HL-60 (cell line): Measurements from ENCODE around the gene LRRIQ3.

Source experiments
- DNase-seq, 2 experiments: peaks; one replicate each; pipeline ENCODE4 v3.0.0-alpha.2; 2010 to 2020; ENCODE audit warnings: low read depth in 1 of 2, low spot score in 1 of 2
- H3K27ac ChIP-seq: fragments of 250-450 bp; sonication (Bioruptor Pico); replicated peaks from 2 replicates; pipeline ENCODE4 v1.5.1; 2020; ENCODE audit warnings: mild to moderate bottlenecking, moderate library complexity
- H3K27me3 ChIP-seq: fragments of 250-450 bp; sonication (Bioruptor Pico); 2 replicates; pipeline ENCODE4 v1.5.1; 2021; ENCODE audit warnings: mild to moderate bottlenecking, moderate library complexity; ENCODE audit not compliant: insufficient read depth, poor library complexity, severe bottlenecking
- H3K4me3 ChIP-seq: replicated peaks from 2 replicates; pipeline ENCODE4 v1.5.1; 2011; ENCODE audit warnings: mild to moderate bottlenecking, control low read depth, low read length; ENCODE audit not compliant: insufficient read depth
- CTCF ChIP-seq: IDR thresholded peaks from one replicate; pipeline ENCODE4 v1.5.1; 2011; ENCODE audit warnings: low read length, control low read depth, inconsistent platforms; ENCODE audit not compliant: insufficient read depth
- GABPA ChIP-seq: IDR thresholded peaks from 2 replicates; pipeline ENCODE4 v1.6.1; 2012; ENCODE audit warnings: low read depth
- POLR2AphosphoS5 ChIP-seq: IDR thresholded peaks from 2 replicates; pipeline ENCODE4 v1.6.1; 2012; ENCODE audit warnings: low read depth
- REST ChIP-seq: IDR thresholded peaks from 2 replicates; pipeline ENCODE4 v1.6.1; 2012; ENCODE audit warnings: low read depth; ENCODE audit not compliant: insufficient replicate concordance
- SPI1 ChIP-seq: IDR thresholded peaks from 2 replicates; pipeline ENCODE4 v1.6.1; 2012; ENCODE audit warnings: low read depth, mild to moderate bottlenecking, borderline replicate concordance

Gene LRRIQ3

GRCh38 chr1:74012583-74012982 lies 185.4 kb downstream of the LRRIQ3 start:
- TF ChIP-seq POLR2AphosphoS5 (no peak), CTCF (no peak), SPI1 (no peak), GABPA (no peak), REST (no peak)
- Histone ChIP-seq H3K27ac (no peak overlapping the region), H3K4me3 (no peak overlapping the region), H3K27me3 (no peaks in the 10 kb centered on the region)
- no peak for DNase-seq

- no peaks in the 10 kb centered on the region for H3K27me3 ChIP-seq
- DNase-seq, result no peak
- H3K4me3 ChIP-seq, result no peak overlapping the region
- TF ChIP-seq POLR2AphosphoS5 (no peak), REST (no peak), SPI1 (no peak), CTCF (no peak), GABPA (no peak)
- no peak overlapping the region for H3K27ac ChIP-seq
Observed at GRCh38 chr1:74011736-74012135, 186.2 kb downstream of the LRRIQ3 start.

GRCh38 chr1:74010206-74010605 lies 187.8 kb downstream of the LRRIQ3 start:
- no peaks in the 10 kb centered on the region for H3K27me3 ChIP-seq
- H3K27ac ChIP-seq, result no peak overlapping the region
- peak in 1 of 2 experiments; percentile 9 for DNase-seq
- no peak for TF ChIP-seq GABPA
- no peak for TF ChIP-seq SPI1
- no peak for TF ChIP-seq REST
- TF ChIP-seq CTCF, result no peak
- TF ChIP-seq POLR2AphosphoS5, result no peak
- H3K4me3 ChIP-seq, result peak overlapping the region; percentile 12; the same call in 1 of the 2 replicates
